HS-5 (cell line): Measurements from ENCODE around the gene SEPTIN12.

Experiments
- DNase-seq: peaks from one replicate; pipeline ENCODE4 v3.0.0-alpha.2; 2012; ENCODE audit warnings: low read depth

Gene SEPTIN12

DNA sequence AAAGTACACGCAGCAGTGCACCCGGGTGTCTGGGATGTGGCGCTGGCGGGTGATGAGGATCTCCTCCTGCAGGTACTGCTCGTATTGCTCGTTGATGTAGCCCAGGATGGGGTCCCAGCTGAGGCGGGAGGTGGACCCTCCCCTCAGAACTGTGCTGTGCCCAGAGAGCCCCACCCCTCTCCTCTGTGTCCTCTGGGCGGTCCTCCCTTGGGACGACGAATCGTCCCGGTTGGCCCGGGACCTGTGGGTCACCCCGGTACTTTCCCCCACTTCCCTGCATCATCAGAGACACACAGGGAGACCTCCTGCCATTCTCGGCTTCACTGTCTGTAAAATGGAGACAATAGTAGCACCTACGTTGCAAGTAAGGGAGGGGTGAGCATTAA, 4.2 kb downstream of the SEPTIN12 start:
- DNase-seq, result no peak

DNA sequence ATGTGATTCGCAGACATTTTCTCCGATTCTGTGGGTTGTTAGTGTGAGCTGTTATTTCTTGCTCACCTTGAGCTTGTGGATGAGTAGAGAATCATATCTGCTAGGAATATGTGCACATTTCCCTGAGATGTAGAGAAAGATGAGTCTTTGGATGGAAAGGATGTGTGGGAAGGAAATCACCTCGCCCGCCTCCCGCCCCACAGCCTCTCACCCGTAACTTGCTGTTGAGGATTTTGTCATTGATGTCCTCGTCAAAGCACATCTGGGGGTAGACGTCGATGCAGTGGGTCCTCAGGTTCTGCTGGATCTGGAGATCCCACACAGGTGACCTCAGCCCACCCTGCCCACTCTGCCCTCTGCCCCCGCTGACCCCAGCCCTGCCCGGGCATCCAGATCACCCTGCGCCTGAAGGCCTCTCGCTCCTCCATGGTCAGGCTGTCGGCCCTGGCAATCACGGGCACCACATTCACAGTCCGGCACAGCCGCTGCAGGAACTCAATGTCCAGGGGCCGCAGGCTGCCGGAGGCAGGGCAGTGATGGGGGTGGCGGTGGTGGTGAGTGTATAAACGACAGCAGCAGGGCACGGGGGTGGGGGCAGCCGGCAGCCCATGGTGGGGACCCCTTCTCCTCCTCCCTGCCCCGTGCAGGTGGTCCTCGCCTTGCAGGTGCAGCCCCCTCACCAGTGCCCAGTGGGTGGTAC, 4.7 kb downstream of the SEPTIN12 start:
- no peak for DNase-seq

GRCh38 chr16:4780235-4780634, 7.9 kb downstream of the SEPTIN12 start:
- DNase-seq, result no peak

DNA sequence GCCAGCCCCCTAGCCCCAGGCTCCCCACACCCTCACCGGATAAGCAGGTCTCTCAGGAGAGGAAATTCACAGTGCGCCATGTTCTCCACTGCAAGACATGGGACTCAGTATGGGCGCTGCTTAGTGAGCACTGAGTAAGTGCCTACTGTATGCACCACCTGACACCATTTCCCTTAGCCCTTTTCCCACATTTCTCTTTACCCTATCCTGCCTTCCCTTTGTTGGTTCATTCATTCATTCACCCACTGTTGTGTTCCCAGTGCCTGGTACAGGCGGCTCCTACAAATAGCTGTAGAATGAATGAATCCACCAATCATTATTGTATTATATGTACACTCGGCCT, 10.1 kb downstream of the SEPTIN12 start:
- DNase-seq, result no peak

DNA sequence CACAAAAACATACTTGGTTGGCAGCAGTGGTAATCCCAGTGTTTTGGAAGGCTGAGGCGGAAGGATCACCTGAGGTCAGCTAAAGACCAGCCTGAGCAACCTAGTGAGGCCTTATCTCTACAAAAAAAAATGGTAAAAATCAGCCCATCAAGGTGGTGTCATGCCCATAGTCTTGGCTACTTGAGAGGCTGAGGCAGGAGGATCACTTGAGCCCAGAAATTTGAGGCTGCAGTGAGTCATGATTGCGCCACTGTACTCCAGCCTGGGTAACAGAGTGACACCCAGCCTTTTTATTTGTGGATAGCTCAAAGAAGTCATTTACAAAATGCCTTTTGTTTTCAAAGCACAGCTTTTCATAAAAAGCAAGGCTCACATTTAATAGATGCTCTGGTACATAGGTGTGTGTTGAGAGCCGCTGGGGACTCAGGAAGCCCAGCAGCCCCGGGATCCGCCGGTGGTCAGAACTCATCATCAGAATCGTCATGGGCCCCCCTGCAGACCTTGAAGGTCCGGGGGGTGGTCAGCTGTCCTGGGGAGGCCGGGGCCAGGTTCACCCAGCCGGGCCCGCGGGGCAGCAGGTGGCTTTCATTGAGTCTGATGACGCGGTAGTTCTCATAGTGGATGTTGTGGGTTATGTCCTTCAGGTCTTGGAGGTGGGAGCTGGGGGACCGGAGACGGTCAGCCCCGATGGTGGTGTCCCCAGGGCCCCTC, 10.7 kb downstream of the SEPTIN12 start:
- no peak for DNase-seq

GRCh38 chr16:4776141-4776705, 11.9 kb downstream of the SEPTIN12 start:
- no peak for DNase-seq

DNA sequence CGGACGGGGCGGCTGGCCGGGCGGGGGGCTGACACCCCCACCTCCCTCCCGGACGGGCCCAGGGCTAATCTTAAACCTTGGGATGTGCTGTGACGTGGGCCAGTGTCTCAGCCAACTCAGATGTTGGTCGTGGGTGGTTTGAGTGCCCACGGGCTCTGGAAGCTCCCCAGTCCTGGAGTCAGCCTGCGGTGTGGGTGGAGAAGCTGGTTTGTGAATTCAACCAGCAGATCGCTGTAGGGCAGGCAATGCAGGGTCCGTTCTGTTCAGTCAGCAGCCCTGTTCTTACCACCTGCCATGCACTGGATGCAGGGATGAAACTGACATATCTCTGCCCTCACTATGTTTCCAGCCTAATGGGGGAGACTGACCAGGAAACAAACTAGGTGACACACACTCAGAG, 13.1 kb downstream of the SEPTIN12 start:
- DNase-seq, result no peak

DNA sequence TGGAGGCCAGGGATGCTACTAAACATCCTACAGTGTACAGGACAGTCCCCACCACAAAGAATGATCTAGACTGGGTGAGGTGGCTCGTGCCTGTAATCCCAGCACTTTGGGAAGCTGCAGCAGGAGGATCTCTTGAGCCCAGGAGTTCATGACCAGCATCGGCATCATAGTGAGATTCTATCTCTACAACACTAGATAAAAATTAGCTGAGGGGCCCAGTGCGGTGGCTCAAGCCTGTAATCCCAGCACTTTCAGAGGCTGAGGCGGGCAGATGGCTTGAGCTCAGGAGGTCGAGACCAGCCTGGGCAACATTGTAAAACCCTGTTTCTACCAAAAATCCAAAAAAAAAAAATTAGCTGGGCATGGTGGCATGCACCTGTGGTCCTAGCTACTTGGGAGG, 15.8 kb downstream of the SEPTIN12 start:
- no peak for DNase-seq

DNA sequence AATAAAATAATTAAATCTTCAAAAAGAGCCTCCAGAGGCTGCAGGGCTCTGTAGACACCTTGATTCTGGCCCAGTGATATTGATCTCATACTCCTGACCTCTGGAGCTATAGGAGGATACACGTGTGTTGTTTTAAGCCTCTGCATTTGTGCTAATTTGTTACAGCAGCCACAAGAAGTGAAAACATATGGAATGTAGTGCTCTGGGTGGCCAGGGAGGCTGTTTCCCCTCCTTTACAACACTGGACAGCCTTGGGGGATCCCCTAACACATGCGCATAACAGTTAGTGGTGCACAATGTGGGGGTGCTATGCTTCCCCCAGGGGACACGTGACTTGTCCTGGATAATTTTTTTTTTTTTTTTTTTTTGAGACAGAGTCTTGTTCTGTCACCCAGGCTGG, 16.5 kb downstream of the SEPTIN12 start:
- no peak for DNase-seq

GRCh38 chr16:4769306-4769638, 18.9 kb downstream of the SEPTIN12 start:
- DNase-seq, result no peak

GRCh38 chr16:4768549-4769305, 19.4 kb downstream of the SEPTIN12 start:
- DNase-seq, result peak; percentile 66

- no peak for DNase-seq
Observed at GRCh38 chr16:4767872-4768548, 20.1 kb downstream of the SEPTIN12 start.

- DNase-seq, result peak; percentile 74
Observed at GRCh38 chr16:4766875-4767628, 21.1 kb downstream of the SEPTIN12 start, which contains the start of gene ZNF500. ZNF500 (minus strand) TSS chr16:4767162; CDS start chr16:4765978, 1,184 bp downstream.

- DNase-seq, result no peak
Observed at GRCh38 chr16:4765511-4766474, 22.4 kb downstream of the SEPTIN12 start.

- DNase-seq, result no peak
Observed at GRCh38 chr16:4763791-4764190, 24.4 kb downstream of the SEPTIN12 start.

- DNase-seq, result no peak
Observed at GRCh38 chr16:4762205-4762604, 25.9 kb downstream of the SEPTIN12 start.

DNA sequence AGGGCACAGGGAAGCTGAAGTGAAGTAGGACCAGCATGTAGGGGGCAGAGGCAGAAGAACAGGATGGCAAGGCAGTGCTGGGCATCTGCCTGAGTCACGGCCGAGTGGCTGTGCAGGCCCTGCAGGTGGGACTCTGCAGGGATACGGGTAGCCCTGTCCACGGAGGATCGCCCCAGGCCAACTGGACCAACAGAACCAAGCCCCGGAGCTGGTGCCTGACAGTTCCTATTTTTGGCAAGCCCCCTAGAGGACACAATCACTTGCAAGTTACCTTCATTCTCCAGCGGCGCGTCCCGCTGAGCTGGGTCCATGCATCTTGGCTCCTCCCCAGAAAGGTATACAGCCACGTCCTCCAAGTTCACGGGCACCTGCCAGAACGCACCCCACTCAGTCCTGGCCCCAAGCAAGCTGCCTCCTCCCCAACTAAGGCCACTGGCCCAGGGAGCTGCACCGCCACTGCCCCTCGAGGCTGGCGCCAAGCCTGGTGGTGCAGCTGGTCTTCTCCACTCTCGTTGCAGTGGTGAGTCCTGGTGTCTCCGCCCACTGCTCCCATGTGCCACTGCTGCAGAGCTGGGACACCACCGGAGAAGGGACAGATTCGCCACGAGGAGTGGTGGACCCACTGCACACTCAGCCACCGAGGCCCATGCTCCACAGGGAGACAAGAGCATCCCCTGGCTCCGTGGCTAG, 27.8 kb downstream of the SEPTIN12 start:
- DNase-seq, result no peak

DNA sequence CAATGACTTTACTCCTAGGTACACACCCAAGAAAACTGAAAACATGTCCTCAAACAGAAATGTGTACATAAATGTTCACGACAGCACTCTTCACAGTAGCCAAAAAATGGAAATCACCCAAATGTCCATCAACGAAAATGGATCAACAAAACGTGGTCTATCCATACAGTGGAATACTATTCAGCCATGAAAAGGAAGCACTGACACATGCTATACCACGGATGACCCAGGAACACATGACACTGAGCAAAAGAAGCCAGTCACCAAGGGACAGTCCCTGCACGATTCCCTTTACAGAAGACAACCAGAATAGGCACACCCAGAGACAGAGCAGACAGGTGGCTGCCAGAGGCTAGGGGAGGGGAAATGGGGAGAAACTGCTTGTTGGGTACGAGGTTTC, 32.5 kb downstream of the SEPTIN12 start:
- no peak for DNase-seq

DNA sequence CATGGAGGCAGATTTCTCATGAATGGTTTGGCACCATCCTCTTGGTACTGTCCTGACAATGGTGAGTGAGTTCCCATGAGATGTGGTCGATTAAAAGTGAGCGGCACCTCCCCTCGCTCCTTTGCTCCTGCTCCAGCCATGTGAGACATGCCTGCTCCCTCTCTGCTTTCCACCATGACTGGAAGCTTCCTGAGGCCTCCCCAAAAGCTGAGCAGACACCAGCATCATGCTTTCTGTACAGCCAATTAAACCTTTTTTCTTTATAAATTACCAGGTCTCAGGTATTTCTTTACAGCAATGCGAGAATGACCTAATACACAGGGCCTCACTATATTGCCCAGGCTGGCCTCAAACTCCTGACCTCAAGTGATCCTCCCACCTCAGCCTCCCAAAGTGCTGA, 33.3 kb downstream of the SEPTIN12 start:
- DNase-seq, result no peak

DNA sequence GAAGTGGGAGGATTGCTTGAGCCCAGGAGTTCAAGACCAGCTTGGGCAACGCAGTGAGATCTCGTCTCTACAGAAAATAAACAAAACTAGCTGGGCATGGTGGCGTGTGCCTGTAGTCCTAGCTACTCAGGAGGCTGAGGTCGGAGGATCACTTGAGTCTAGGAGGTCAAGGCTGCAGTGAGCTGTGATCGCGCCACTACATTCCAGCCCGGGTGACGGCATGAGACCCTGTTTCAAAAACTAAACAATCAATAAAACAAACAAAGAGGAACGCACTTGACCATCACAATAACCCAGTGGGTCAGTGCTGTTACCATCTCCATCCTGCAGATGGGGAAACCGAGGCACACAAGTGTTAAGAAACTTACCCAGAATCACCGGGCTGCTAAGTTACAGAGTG, 34.9 kb downstream of the SEPTIN12 start:
- DNase-seq, result no peak
